ENCODE results near the gene OCA2.

OCA2 gene

GRCh38 chr15:27989427-27989826 is 109.7 kb downstream of the OCA2 start:
- Histone ChIP-seq H3K4ac (ENCODE audit: low read depth in 1 of 2, low read length in 2 of 2) (no peak overlapping the region), H3K36me3 (ENCODE audit: control insufficient read depth in 1 of 2, insufficient read depth in 2 of 2, low read depth in 1 of 2, low read length in 2 of 2) (no peaks in the 10 kb centered on the region), H3K4me1 (ENCODE audit: control insufficient read depth, insufficient read depth, low read depth, low read length) (no peaks in the 10 kb centered on the region), H3K23ac (ENCODE audit: low read length in 2 of 2) (no peak overlapping the region), H4K91ac (ENCODE audit: low read length) (no peak overlapping the region), H3K9me3 (ENCODE audit: control insufficient read depth, low read length) (no peaks in the 10 kb centered on the region), H3K27ac (ENCODE audit: low read length, poor library complexity, severe bottlenecking) (no peak overlapping the region), H2AK5ac (ENCODE audit: low read length, severe bottlenecking) (no peak overlapping the region), H3K4me3 (ENCODE audit: insufficient read depth in 1 of 2, low read depth in 1 of 2, low read length in 2 of 2) (no peak overlapping the region), H3K79me1 (replicated peaks; ENCODE audit: low read length, poor library complexity, severe bottlenecking) (no peaks in the 10 kb centered on the region), H4K8ac (ENCODE audit: low read length) (no peak overlapping the region), H2BK12ac (ENCODE audit: low read length in 2 of 2) (no peak overlapping the region), H2BK15ac (ENCODE audit: low read depth, poor library complexity, severe bottlenecking) (no peak overlapping the region), H2AFZ (ENCODE audit: low read depth, low read length) (no peak overlapping the region), H3K14ac (ENCODE audit: low read length in 2 of 2) (no peak overlapping the region), H3K18ac (ENCODE audit: low read depth in 1 of 2, low read length in 2 of 2) (no peak overlapping the region), H3K4me2 (ENCODE audit: low read length, poor library complexity, severe bottlenecking) (no peak overlapping the region), H3K9ac (ENCODE audit: low read length) (no peak overlapping the region), H2BK120ac (ENCODE audit: low read depth, low read length) (no peak overlapping the region), H3K27me3 (ENCODE audit: control insufficient read depth in 1 of 2, insufficient read depth in 1 of 2, low read length in 2 of 2) (no peaks in the 10 kb centered on the region), H2BK5ac (ENCODE audit: low read depth, low read length, poor library complexity, severe bottlenecking) (no peak overlapping the region)
- 78% methylated on average over 12 of the region's 13 CpGs for WGBS
- no peak for DNase-seq

DNA sequence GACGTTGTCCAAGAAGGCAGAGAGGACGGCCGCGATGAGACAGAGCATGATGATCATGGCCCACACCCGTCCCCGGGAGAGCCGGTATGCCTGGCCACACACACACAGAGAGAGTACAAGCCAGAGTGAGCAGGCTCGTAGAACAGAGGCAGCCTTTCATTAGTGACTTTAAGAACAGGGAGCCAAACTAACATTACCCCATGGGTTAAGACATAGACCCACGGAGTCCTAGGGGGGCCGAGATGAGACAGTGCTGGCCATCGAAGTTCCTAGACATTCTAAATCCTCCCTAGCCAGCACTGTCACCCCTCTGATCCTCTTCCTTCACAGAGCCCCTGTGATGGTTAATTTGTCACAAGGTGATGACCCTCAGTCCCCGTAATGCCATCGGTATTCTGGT is 114.0 kb downstream of the OCA2 start:
- Histone ChIP-seq H2BK15ac (ENCODE audit: low read depth, poor library complexity, severe bottlenecking) (no peak overlapping the region), H3K14ac (ENCODE audit: low read length in 2 of 2) (no peak overlapping the region), H3K9ac (ENCODE audit: low read length) (no peak overlapping the region), H3K23ac (ENCODE audit: low read length in 2 of 2) (no peak overlapping the region), H3K4me3 (ENCODE audit: insufficient read depth in 1 of 2, low read depth in 1 of 2, low read length in 2 of 2) (no peak overlapping the region), H3K4me1 (ENCODE audit: control insufficient read depth, insufficient read depth, low read depth, low read length) (no peaks in the 10 kb centered on the region), H2AK5ac (ENCODE audit: low read length, severe bottlenecking) (no peak overlapping the region), H3K36me3 (ENCODE audit: control insufficient read depth in 1 of 2, insufficient read depth in 2 of 2, low read depth in 1 of 2, low read length in 2 of 2) (no peaks in the 10 kb centered on the region), H2BK12ac (ENCODE audit: low read length in 2 of 2) (no peak overlapping the region), H3K79me1 (replicated peaks; ENCODE audit: low read length, poor library complexity, severe bottlenecking) (no peaks in the 10 kb centered on the region), H2AFZ (ENCODE audit: low read depth, low read length) (no peak overlapping the region), H3K27ac (ENCODE audit: low read length, poor library complexity, severe bottlenecking) (no peak overlapping the region), H3K9me3 (ENCODE audit: control insufficient read depth, low read length) (no peaks in the 10 kb centered on the region), H2BK5ac (ENCODE audit: low read depth, low read length, poor library complexity, severe bottlenecking) (no peak overlapping the region), H3K18ac (ENCODE audit: low read depth in 1 of 2, low read length in 2 of 2) (no peak overlapping the region), H2BK120ac (ENCODE audit: low read depth, low read length) (no peak overlapping the region), H3K27me3 (ENCODE audit: control insufficient read depth in 1 of 2, insufficient read depth in 1 of 2, low read length in 2 of 2) (no peaks in the 10 kb centered on the region), H4K91ac (ENCODE audit: low read length) (no peak overlapping the region), H3K4ac (ENCODE audit: low read depth in 1 of 2, low read length in 2 of 2) (no peak overlapping the region), H3K4me2 (ENCODE audit: low read length, poor library complexity, severe bottlenecking) (no peak overlapping the region), H4K8ac (ENCODE audit: low read length) (no peak overlapping the region)
- 88% methylated on average over 13 of the region's 13 CpGs for WGBS
- DNase-seq = no peak

DNA sequence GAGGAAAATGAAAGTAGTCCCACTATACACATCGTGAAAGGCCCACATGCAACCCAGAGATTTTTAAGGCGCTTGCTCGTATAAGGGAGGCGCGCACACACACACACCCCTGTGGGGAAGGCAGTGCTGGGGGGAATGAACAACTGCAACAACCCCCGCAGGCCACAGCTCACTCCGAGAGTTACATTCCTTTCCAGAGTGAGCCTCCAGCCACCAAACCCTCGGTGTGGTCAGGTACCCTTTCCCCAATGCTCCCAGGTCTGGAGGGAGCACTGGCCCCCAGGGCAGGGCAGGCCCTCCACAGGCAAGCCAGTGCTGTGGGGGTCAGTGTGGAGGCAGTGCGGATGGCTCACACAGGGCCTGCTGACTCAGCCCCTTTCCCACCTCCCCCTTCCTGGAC is 115.6 kb downstream of the OCA2 start:
- Histone ChIP-seq H2BK5ac (ENCODE audit: low read depth, low read length, poor library complexity, severe bottlenecking) (no peak overlapping the region), H3K4me1 (ENCODE audit: control insufficient read depth, insufficient read depth, low read depth, low read length) (no peaks in the 10 kb centered on the region), H4K8ac (ENCODE audit: low read length) (no peak overlapping the region), H2BK120ac (ENCODE audit: low read depth, low read length) (no peak overlapping the region), H3K18ac (ENCODE audit: low read depth in 1 of 2, low read length in 2 of 2) (no peak overlapping the region), H3K27me3 (ENCODE audit: control insufficient read depth in 1 of 2, insufficient read depth in 1 of 2, low read length in 2 of 2) (no peaks in the 10 kb centered on the region), H4K91ac (ENCODE audit: low read length) (no peak overlapping the region), H3K4me3 (ENCODE audit: insufficient read depth in 1 of 2, low read depth in 1 of 2, low read length in 2 of 2) (no peak overlapping the region), H2BK15ac (ENCODE audit: low read depth, poor library complexity, severe bottlenecking) (no peak overlapping the region), H3K4ac (ENCODE audit: low read depth in 1 of 2, low read length in 2 of 2) (no peak overlapping the region), H3K23ac (ENCODE audit: low read length in 2 of 2) (no peak overlapping the region), H3K36me3 (ENCODE audit: control insufficient read depth in 1 of 2, insufficient read depth in 2 of 2, low read depth in 1 of 2, low read length in 2 of 2) (no peaks in the 10 kb centered on the region), H3K27ac (ENCODE audit: low read length, poor library complexity, severe bottlenecking) (no peak overlapping the region), H3K9me3 (ENCODE audit: control insufficient read depth, low read length) (no peaks in the 10 kb centered on the region), H2AFZ (ENCODE audit: low read depth, low read length) (no peak overlapping the region), H3K9ac (ENCODE audit: low read length) (no peak overlapping the region), H2AK5ac (ENCODE audit: low read length, severe bottlenecking) (no peak overlapping the region), H2BK12ac (ENCODE audit: low read length in 2 of 2) (no peak overlapping the region), H3K79me1 (replicated peaks; ENCODE audit: low read length, poor library complexity, severe bottlenecking) (no peaks in the 10 kb centered on the region), H3K4me2 (ENCODE audit: low read length, poor library complexity, severe bottlenecking) (no peak overlapping the region), H3K14ac (ENCODE audit: low read length in 2 of 2) (no peak overlapping the region)
- WGBS = 93% methylated on average over 7 of the region's 9 CpGs
- DNase-seq = no peak

DNA sequence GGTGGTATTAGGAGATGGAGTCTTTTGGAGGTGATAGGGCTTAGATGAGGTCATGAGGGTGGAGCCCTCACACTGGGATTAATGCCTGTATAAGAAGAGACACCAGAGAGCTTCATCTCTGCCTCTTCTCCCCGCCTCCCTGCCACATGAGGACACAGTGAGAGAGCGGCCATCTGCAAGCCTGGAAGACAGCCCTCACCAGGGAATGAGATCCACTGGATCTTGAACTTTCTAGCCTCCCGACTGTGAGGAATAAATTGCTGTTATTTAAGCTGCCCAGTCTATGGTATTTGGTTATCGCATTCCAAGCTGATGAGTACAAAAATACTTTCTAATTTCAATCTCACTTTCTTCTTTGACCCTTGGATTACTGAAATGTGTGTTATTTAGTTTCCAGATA is 121.4 kb downstream of the OCA2 start:
- H3K4me2 ChIP-seq (ENCODE audit: low read length, poor library complexity, severe bottlenecking) = no peak overlapping the region
- no peak overlapping the region for H2AK5ac ChIP-seq (ENCODE audit: low read length, severe bottlenecking)
- H3K36me3 ChIP-seq (ENCODE audit: control insufficient read depth in 1 of 2, insufficient read depth in 2 of 2, low read depth in 1 of 2, low read length in 2 of 2) = no peaks in the 10 kb centered on the region
- no peak overlapping the region for H2BK120ac ChIP-seq (ENCODE audit: low read depth, low read length)
- H2BK15ac ChIP-seq (ENCODE audit: low read depth, poor library complexity, severe bottlenecking) = no peak overlapping the region
- DNase-seq = no peak
- no peaks in the 10 kb centered on the region for H3K27me3 ChIP-seq (ENCODE audit: control insufficient read depth in 1 of 2, insufficient read depth in 1 of 2, low read length in 2 of 2)
- no peak overlapping the region for H4K8ac ChIP-seq (ENCODE audit: low read length)
- no peak overlapping the region for H3K14ac ChIP-seq (ENCODE audit: low read length in 2 of 2)
- H3K4me3 ChIP-seq (ENCODE audit: insufficient read depth in 1 of 2, low read depth in 1 of 2, low read length in 2 of 2) = no peak overlapping the region
- H2AFZ ChIP-seq (ENCODE audit: low read depth, low read length) = no peak overlapping the region
- no peaks in the 10 kb centered on the region for H3K79me1 ChIP-seq (replicated peaks; ENCODE audit: low read length, poor library complexity, severe bottlenecking)
- peaks cover 2% of the 10 kb centered on the region for H3K4me1 ChIP-seq (ENCODE audit: control insufficient read depth, insufficient read depth, low read depth, low read length)
- H3K9me3 ChIP-seq (ENCODE audit: control insufficient read depth, low read length) = peaks cover 17% of the 10 kb centered on the region
- no peak overlapping the region for H3K4ac ChIP-seq (ENCODE audit: low read depth in 1 of 2, low read length in 2 of 2)
- no peak overlapping the region for H2BK12ac ChIP-seq (ENCODE audit: low read length in 2 of 2)
- H3K27ac ChIP-seq (ENCODE audit: low read length, poor library complexity, severe bottlenecking) = no peak overlapping the region
- WGBS = 71% methylated on average over 2 of the region's 4 CpGs
- no peak overlapping the region for H3K18ac ChIP-seq (ENCODE audit: low read depth in 1 of 2, low read length in 2 of 2)
- no peak overlapping the region for H4K91ac ChIP-seq (ENCODE audit: low read length)
- no peak overlapping the region for H2BK5ac ChIP-seq (ENCODE audit: low read depth, low read length, poor library complexity, severe bottlenecking)
- H3K23ac ChIP-seq (ENCODE audit: low read length in 2 of 2) = no peak overlapping the region
- no peak overlapping the region for H3K9ac ChIP-seq (ENCODE audit: low read length)
